Osteoblast (primary cell): ENCODE data around the gene GAB3. TPM values are rescaled to one million over a fixed set of nuclear protein-coding genes. Genes with fewer than 3 reads are reported as not detected.
A peak's percentile ranks its signal among the peaks of the same experiment; 100 is the strongest.

ENCODE experiments used
- DNase-seq: peaks from one replicate; pipeline ENCODE4 v3.0.0; 2011; ENCODE audit warnings: low spot score, mixed read lengths; ENCODE audit not compliant: insufficient read length; ENCODE audit errors: missing footprints
- H2AFZ ChIP-seq: 2 replicates; pipeline ENCODE4 v1.6.0; 2011; ENCODE audit warnings: mild to moderate bottlenecking, low read length
- H3K27ac ChIP-seq: 2 replicates; pipeline ENCODE4 v1.5.1; 2011; ENCODE audit warnings: mild to moderate bottlenecking, low read depth, low read length, moderate library complexity
- H3K27me3 ChIP-seq: 2 replicates; pipeline ENCODE4 v1.6.0; 2012; ENCODE audit warnings: mild to moderate bottlenecking, control low read depth, inconsistent platforms, low read length, moderate library complexity; ENCODE audit not compliant: insufficient read depth
- H3K36me3 ChIP-seq: 2 replicates; pipeline ENCODE4 v1.5.1; 2011; ENCODE audit warnings: mild to moderate bottlenecking, low read length, control low read depth, moderate library complexity; ENCODE audit not compliant: insufficient read depth
- H3K4me1 ChIP-seq: 2 replicates; pipeline ENCODE4 v1.5.1; 2011; ENCODE audit warnings: mild to moderate bottlenecking, low read length, control low read depth, moderate library complexity; ENCODE audit not compliant: insufficient read depth
- H3K4me2 ChIP-seq: 2 replicates; pipeline ENCODE4 v1.6.0; 2011; ENCODE audit warnings: mild to moderate bottlenecking, low read length; ENCODE audit not compliant: insufficient read depth
- H3K4me3 ChIP-seq: fragments of 200-600 bp; sonication (generic); 3 replicates; pipeline ENCODE4 v1.5.1; 2012; ENCODE audit warnings: mild to moderate bottlenecking, low read length, inconsistent platforms; ENCODE audit not compliant: insufficient read depth
- H3K79me2 ChIP-seq: 2 replicates; pipeline ENCODE4 v1.6.0; 2012; ENCODE audit warnings: mild to moderate bottlenecking, low read length, control low read depth, inconsistent platforms; ENCODE audit not compliant: insufficient read depth
- H3K9me3 ChIP-seq: 2 replicates; pipeline ENCODE4 v1.5.1; 2011; ENCODE audit warnings: low read depth, low read length, control low read depth
- H4K20me1 ChIP-seq: 2 replicates; pipeline ENCODE4 v1.6.0; 2012; ENCODE audit warnings: mild to moderate bottlenecking, low read length, control low read depth; ENCODE audit not compliant: insufficient read depth
- total RNA-seq: library from RNA; depleted of rRNA; stranded (reverse); fragments of >200 nt; gene quantifications from 2 replicates; pipeline ENCODE4 v1.2.3, GENCODE V29; 2012
- TF ChIP-seq, protein P1 (sequence below): IDR thresholded peaks from 2 replicates; pipeline ENCODE4 v1.5.1; 2011; ENCODE audit warnings: mild to moderate bottlenecking, low read depth, low read length, moderate library complexity; ENCODE audit errors: extremely low read depth

GAB3 gene
- total RNA-seq, 1 donor: 6.9 TPM

DNA sequence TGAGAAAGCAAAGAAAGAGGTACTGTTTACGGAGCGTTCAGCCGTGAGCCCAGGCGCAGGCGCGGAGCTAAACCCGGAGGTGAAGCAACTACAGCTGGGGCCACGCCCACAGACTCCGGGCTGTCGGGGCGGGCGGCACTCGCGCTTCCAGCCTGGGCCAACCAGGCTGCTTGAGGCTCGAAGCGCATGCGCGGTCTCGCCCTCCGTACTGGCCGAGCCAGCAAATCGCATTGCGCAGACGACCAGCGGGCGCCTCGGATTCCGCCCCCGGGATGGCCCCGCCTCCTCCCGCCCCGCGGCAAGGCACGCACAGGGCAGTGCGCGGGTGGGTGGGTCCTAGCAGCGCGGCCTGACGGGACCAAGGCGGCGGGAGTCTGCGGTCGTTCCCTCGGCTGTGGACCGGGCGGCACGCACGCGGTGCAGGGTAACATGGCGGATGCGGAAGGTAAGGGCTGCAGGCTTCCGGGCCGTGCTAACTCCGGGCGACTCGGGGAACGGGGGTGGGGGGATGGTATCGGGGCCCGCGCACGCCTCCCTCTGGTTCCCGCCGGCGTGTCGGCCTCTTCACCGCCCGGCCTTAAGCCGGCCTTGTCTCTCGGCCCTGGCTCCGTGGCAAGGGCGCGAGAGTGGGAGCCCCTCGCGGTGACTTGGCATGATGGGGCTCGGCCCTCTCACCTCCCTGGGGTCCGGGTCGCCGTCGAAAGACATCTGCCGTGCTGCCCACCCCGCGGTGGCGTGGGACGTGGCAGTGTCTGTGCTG is 11.8 kb upstream of the GAB3 start, which contains the start of gene DKC1:
Gene DKC1, plus strand, starts transcription at position 328 of the 760 bp plus-strand sequence. Its CDS starts 102 bp downstream, at position 430.
- TF ChIP-seq, protein P1, sequence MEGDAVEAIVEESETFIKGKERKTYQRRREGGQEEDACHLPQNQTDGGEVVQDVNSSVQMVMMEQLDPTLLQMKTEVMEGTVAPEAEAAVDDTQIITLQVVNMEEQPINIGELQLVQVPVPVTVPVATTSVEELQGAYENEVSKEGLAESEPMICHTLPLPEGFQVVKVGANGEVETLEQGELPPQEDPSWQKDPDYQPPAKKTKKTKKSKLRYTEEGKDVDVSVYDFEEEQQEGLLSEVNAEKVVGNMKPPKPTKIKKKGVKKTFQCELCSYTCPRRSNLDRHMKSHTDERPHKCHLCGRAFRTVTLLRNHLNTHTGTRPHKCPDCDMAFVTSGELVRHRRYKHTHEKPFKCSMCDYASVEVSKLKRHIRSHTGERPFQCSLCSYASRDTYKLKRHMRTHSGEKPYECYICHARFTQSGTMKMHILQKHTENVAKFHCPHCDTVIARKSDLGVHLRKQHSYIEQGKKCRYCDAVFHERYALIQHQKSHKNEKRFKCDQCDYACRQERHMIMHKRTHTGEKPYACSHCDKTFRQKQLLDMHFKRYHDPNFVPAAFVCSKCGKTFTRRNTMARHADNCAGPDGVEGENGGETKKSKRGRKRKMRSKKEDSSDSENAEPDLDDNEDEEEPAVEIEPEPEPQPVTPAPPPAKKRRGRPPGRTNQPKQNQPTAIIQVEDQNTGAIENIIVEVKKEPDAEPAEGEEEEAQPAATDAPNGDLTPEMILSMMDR: no peak
- H4K20me1 ChIP-seq: peaks cover 3% of the 10 kb centered on the region
- H3K4me2 ChIP-seq: peak within 1 kb of the TSS; percentile 92
- DNase-seq: peak; percentile 95
- H3K9me3 ChIP-seq: no peaks in the 10 kb centered on the region
- peak within 1 kb of the TSS; percentile 92 for H2AFZ ChIP-seq
- peaks cover 26% of the 10 kb centered on the region for H3K79me2 ChIP-seq
- no peaks in the 10 kb centered on the region for H3K27me3 ChIP-seq
- peaks cover 6% of the 10 kb centered on the region for H3K4me1 ChIP-seq
- H3K36me3 ChIP-seq: peaks cover 18% of the 10 kb centered on the region
- H3K4me3 ChIP-seq: peak within 1 kb of the TSS; percentile 77
- peak within 1 kb of the TSS; percentile 76 for H3K27ac ChIP-seq

DNA sequence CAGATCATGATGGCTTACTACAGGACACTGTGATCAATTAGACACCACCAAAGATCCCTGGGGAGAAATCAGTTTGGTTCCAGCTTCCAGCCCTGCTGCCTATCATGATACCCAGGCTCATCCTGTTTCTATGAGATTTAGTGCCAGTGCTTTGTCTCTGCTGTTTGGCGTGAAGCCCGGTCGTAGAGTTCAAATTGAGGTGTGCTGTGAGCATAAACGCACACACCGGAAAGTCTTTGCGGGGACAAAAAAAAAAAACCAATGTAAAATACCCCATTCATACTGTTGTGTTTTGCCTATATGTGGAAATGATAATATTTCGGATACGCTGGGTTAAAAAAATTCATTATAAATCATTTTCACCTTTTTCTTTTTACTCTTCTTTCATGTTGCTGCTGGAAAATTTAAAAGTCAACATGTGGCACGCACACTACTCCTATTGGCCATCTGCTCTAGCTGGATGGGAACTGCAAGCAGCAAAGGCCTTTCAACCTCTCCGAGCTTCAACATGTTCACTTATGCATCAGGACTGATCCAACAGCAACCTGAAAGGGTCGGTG is 11.2 kb upstream of the GAB3 start:
- H3K4me2 ChIP-seq: peak overlapping the region; percentile 92
- H4K20me1 ChIP-seq: peaks cover 2% of the 10 kb centered on the region
- peak overlapping the region; percentile 51 for H3K27ac ChIP-seq
- H3K27me3 ChIP-seq: no peaks in the 10 kb centered on the region
- H3K4me1 ChIP-seq: peaks cover 6% of the 10 kb centered on the region
- peak overlapping the region; percentile 77 for H3K4me3 ChIP-seq
- TF ChIP-seq, protein P1: no peak
- H3K36me3 ChIP-seq: peaks cover 12% of the 10 kb centered on the region
- peak overlapping the region; percentile 92 for H2AFZ ChIP-seq
- peaks cover 26% of the 10 kb centered on the region for H3K79me2 ChIP-seq
- no peaks in the 10 kb centered on the region for H3K9me3 ChIP-seq
- no peak for DNase-seq

DNA sequence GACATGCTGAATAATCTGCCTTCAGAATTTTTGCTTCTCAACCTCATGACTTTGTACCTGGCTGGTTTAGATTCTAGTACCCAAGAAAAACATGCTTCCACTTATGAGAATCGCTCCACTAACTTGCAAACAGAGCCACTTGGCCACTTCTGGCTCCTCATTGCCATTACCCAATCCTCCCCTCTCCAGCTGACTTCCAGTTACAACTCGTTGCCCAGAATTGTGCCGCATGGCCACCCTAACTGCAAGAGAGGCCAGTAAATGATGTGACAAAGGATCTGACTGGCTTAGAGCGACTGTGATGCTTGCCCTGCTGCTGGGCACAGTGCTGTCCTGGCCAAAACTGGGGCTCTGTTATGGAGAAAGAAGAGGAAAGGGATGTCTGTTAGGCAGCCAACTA is 7.8 kb upstream of the GAB3 start:
- no peaks in the 10 kb centered on the region for H3K27me3 ChIP-seq
- no peaks in the 10 kb centered on the region for H4K20me1 ChIP-seq
- TF ChIP-seq, protein P1: no peak
- H3K79me2 ChIP-seq: peaks cover 8% of the 10 kb centered on the region
- no peaks in the 10 kb centered on the region for H3K9me3 ChIP-seq
- no peak overlapping the region for H3K4me3 ChIP-seq
- no peak overlapping the region for H2AFZ ChIP-seq
- H3K4me1 ChIP-seq: peaks cover 10% of the 10 kb centered on the region
- DNase-seq: no peak
- no peak overlapping the region for H3K4me2 ChIP-seq
- no peak overlapping the region for H3K27ac ChIP-seq
- no peaks in the 10 kb centered on the region for H3K36me3 ChIP-seq

DNA sequence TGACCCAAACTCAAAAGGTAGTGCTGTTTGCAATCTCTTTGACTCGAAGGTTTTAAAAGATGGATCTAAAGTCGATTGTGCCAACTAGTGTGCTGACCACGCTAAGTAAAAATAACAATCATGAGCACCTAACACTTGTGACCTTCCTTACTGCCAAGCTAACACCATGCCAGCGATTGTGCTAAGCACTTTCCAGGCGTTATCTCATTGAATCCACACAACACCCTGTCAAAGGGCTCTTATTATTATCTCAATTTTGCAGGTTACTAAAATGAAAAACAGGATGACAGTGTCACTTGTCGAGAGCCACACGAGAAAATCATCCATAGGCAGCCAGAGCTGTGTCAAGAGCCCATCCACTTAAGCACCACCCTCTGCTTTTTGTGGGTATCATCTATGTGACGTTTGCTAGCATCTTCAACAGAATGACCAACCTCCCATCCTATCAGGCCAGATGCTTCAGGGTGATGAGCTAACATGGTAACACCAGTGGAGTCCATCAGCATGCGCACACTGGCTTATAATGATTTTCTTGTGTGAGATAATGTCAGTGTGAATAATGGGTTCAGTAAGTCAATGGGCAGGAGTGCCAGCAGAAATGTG is 893 bp upstream of the GAB3 start:
- no peak overlapping the region for H3K27ac ChIP-seq
- no peaks in the 10 kb centered on the region for H3K9me3 ChIP-seq
- H3K36me3 ChIP-seq: no peaks in the 10 kb centered on the region
- DNase-seq: no peak
- no peak overlapping the region for H3K4me2 ChIP-seq
- no peak overlapping the region for H2AFZ ChIP-seq
- peaks cover 13% of the 10 kb centered on the region for H3K4me1 ChIP-seq
- no peak overlapping the region for H3K4me3 ChIP-seq
- TF ChIP-seq, protein P1: no peak
- peaks cover 20% of the 10 kb centered on the region for H3K27me3 ChIP-seq
- H4K20me1 ChIP-seq: no peaks in the 10 kb centered on the region
- no peaks in the 10 kb centered on the region for H3K79me2 ChIP-seq
